Jurkat, Clone E6-1 (cell line): ENCODE results near the gene RYR3.
"Not testable (repeated sequence)": the region's sequence is repeated elsewhere in the genome, so short reads cannot be mapped to it uniquely, and the experiment has no call there.

Source experiments
- DNase-seq: peaks from one replicate; pipeline ENCODE4 v3.0.0-alpha.2; 2011; ENCODE audit warnings: low read depth, low spot score
- H3K4me3 ChIP-seq: 2 replicates; pipeline ENCODE4 v1.5.1; 2011; ENCODE audit warnings: mild to moderate bottlenecking, low read length, control low read depth, moderate library complexity

RYR3 gene

GRCh38 chr15:33539825-33540573 is 229.2 kb downstream of the RYR3 start:
- no peak for DNase-seq
- no peak overlapping the region for H3K4me3 ChIP-seq

GRCh38 chr15:33543957-33544356 is 233.2 kb downstream of the RYR3 start:
- H3K4me3 ChIP-seq: no peak overlapping the region
- DNase-seq: no peak

- no peak overlapping the region for H3K4me3 ChIP-seq
- DNase-seq: no peak
Observed at GRCh38 chr15:33545866-33546265, 235.1 kb downstream of the RYR3 start.

- DNase-seq: peak; percentile 41
- no peak overlapping the region for H3K4me3 ChIP-seq
Observed at GRCh38 chr15:33547876-33548275, 237.1 kb downstream of the RYR3 start.

- no peak overlapping the region for H3K4me3 ChIP-seq
- no peak for DNase-seq
Observed at GRCh38 chr15:33551860-33552259, 241.1 kb downstream of the RYR3 start.

- no peak overlapping the region for H3K4me3 ChIP-seq
- no peak for DNase-seq
Observed at GRCh38 chr15:33553157-33553556, 242.4 kb downstream of the RYR3 start.

- no peak overlapping the region for H3K4me3 ChIP-seq
Observed at GRCh38 chr15:33559207-33559890, 248.6 kb downstream of the RYR3 start.

GRCh38 chr15:33561407-33561806 is 250.6 kb downstream of the RYR3 start:
- DNase-seq: no peak
- no peak overlapping the region for H3K4me3 ChIP-seq

More at GRCh38 chr15:33559207-33559890, 248.6 kb downstream of the RYR3 start:
- DNase-seq: no peak

- H3K4me3 ChIP-seq: no peak overlapping the region
- DNase-seq: no peak
Observed at GRCh38 chr15:33561967-33562366, 251.2 kb downstream of the RYR3 start.

- no peak overlapping the region for H3K4me3 ChIP-seq
- no peak for DNase-seq
Observed at GRCh38 chr15:33565094-33565493, 254.3 kb downstream of the RYR3 start.

GRCh38 chr15:33567652-33568051 is 256.9 kb downstream of the RYR3 start:
- DNase-seq: no peak
- H3K4me3 ChIP-seq: no peak overlapping the region

GRCh38 chr15:33569036-33569435 is 258.3 kb downstream of the RYR3 start:
- DNase-seq: no peak
- no peak overlapping the region for H3K4me3 ChIP-seq

GRCh38 chr15:33577911-33578310 is 267.1 kb downstream of the RYR3 start:
- not testable (repeated sequence) for DNase-seq, H3K4me3 ChIP-seq

GRCh38 chr15:33580526-33580925 is 269.8 kb downstream of the RYR3 start:
- no peak overlapping the region for H3K4me3 ChIP-seq
- DNase-seq: no peak

GRCh38 chr15:33581032-33581431 is 270.3 kb downstream of the RYR3 start:
- DNase-seq: no peak
- no peak overlapping the region for H3K4me3 ChIP-seq

- DNase-seq: no peak
- H3K4me3 ChIP-seq: no peak overlapping the region
Observed at GRCh38 chr15:33584797-33585196, 274.0 kb downstream of the RYR3 start.

GRCh38 chr15:33586786-33587697 is 276.3 kb downstream of the RYR3 start:
- H3K4me3 ChIP-seq: no peak overlapping the region
- no peak for DNase-seq

- DNase-seq: no peak
- no peak overlapping the region for H3K4me3 ChIP-seq
Observed at GRCh38 chr15:33587773-33588172, 277.0 kb downstream of the RYR3 start.

GRCh38 chr15:33592864-33593263 is 282.1 kb downstream of the RYR3 start:
- DNase-seq: no peak
- no peak overlapping the region for H3K4me3 ChIP-seq

GRCh38 chr15:33598382-33598781 is 287.6 kb downstream of the RYR3 start:
- not testable (repeated sequence) for H3K4me3 ChIP-seq, DNase-seq
